ENCODE data around the gene CERS1.

The CERS1 gene

DNA sequence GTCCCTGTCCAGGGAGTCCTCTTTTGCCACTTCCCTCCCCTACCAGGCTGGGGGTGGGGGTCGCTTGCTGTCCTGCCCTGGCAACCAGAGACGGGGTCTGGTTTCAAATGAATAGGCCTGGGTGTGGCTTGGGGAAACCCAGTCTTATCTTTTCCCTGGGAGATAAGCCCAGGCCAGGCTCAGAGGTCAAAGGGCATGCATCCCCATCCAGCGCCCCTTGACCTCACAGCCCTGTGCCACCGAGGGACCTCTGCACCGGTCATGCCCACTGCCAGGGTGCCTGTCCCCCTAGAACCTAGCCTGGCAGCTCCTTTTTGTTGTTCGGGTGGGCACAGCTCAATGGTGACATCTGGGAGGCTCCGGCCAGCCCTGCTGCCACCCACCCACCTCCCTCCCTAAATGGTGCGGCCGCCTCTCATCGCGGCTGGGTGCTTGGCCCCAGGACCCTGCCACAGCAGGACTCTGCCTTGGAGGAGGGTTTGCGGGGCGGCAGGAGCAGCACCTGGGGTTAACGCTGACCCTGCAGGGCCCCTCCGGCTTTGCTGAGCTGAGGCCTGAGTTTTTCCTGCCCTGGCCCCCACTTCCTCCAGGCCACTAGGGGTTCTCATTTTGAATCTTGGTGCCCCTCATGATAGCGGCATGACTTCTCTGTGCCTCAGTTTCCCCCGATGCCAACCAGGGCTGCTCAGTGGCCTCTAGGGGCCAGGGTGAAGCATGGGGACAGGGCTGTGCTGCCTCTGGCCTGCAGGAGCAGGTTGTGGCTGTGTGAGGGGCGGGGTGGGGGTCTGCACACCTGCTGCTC, 2.9 kb upstream of the CERS1 start:
- no peak for DNase-seq (ENCODE audit: low read depth, low spot score)

DNA sequence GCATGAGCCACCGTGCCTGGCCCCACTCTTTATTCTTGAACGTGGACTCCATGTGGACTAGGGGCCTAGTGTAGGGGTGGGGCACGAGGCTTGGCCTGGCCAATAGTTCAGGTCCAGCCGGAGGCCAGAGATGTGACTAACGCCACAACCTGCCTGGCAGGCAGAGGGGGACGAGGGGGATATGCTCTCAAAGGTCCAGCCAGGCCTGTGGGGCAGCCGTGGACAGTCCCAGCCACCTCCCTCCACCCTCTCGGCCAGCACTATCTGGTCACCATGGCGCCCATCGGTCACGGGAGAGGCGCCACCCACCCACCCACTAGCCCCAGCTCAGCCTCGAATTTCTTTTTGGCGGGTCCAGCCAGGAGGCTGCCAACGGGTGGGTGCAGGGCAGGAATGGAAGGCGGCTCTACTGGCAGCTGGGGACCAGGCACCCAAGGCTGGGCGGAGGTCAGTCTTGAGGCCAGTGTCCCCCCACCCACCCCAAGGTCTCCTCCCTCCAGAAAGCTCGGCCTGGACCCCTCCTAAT, 2.2 kb upstream of the CERS1 start:
- DNase-seq (ENCODE audit: low read depth, low spot score) = no peak

DNA sequence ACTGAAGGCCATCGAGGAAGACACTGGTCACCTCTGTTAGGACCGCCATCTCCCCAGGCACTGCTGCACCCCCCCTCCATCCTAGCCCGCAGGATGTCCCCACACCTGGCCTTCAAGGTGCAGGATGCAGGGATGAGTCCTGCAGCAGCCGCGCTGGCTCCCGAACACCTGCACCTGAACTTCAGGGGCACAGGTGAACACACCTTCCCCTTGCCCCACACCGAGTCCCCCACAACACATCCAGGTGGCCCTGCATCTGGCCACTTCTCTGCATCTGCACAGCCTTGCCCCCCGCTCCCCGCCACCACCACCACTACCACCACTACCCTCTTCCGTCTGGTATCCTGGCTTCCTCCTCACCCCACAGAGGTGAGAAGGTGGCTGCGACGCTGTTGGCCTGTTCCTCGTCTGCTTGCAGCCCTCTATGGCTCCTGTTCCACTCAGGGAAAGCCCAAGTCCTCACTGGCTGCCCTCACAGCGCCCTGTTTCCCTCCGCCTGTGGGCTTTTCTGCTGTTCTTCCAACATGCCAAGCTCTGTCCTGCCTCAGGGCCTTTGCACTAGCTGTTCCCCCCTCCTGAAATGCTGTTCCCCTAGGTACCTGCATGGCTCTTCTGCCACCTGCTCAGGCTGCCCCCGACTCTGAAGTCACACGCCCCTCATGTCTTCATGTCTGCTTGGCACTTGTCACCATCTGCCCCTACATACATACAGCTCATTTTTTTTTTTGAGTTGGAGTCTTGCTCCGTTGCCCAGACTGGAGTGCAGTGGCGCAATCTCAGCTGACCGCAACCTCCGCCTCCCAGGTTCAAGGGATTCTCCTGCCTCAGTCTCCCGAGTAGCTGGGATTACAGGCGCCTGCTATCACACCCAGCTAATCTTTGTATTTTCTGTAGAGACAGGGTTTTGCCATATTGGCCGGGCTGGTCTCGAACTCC, 1.4 kb upstream of the CERS1 start:
- DNase-seq (ENCODE audit: low read depth, low spot score) = no peak

DNA sequence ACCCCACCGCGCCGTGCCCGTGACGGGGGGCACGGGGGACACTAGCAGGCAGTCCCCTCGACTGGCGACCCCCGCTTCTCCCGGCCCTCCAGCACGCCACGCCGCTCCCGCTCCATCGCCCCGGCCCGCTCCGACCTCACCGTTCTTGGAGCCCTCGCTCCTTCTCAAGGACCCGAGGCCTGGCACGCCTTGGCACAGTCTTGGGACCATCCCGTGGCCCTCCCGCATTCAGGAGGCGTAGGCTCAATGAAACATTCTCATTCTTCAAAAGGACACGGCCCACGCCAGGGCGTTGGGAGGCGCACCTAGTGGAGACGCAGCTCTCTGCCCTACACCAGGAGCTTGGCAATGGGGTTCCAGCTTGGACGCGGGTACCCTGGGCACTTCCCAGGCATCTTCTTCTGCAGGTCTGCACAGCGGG, 473 bp upstream of the CERS1 start:
- DNase-seq (ENCODE audit: low read depth, low spot score) = no peak

DNA sequence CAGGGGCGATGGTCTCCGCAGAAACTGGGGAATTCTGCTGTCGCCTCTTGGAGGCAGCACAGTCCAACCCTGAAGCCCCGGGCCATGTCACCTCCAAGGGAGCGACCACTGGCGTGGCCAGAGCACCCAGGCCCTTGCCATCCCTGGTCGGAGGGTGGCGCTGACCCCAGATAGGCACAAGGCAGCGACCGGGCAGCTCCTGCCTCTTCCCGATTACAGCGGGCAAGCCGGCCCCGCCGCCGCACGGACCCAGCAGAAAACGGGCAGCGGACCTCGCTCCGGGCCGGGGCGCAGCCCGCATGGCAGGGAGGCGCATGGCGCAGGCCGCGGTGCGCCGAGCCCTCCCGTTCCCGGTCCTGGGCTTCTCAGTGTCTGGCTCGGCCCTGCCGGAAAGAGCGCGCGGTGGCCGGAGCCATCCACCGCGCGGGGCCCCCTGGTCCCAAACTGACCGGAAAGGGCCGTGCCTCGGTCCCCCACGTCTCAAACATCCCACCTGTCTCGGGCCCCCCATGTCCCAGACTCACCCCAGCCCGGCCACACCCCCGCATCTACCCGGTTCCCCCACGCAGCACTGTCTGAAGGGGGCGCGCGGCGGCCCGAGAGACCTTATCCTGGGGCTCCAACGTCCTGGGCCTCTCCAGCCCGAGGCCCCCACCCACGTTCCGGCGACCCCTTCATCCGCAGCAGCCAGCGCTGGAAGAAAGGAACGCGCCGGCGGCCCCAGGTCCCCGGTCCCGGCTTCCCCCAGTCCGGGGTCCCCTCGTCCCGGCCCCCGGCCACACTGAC, 727 bp downstream of the CERS1 start:
- no peak for DNase-seq (ENCODE audit: low read depth, low spot score)

DNA sequence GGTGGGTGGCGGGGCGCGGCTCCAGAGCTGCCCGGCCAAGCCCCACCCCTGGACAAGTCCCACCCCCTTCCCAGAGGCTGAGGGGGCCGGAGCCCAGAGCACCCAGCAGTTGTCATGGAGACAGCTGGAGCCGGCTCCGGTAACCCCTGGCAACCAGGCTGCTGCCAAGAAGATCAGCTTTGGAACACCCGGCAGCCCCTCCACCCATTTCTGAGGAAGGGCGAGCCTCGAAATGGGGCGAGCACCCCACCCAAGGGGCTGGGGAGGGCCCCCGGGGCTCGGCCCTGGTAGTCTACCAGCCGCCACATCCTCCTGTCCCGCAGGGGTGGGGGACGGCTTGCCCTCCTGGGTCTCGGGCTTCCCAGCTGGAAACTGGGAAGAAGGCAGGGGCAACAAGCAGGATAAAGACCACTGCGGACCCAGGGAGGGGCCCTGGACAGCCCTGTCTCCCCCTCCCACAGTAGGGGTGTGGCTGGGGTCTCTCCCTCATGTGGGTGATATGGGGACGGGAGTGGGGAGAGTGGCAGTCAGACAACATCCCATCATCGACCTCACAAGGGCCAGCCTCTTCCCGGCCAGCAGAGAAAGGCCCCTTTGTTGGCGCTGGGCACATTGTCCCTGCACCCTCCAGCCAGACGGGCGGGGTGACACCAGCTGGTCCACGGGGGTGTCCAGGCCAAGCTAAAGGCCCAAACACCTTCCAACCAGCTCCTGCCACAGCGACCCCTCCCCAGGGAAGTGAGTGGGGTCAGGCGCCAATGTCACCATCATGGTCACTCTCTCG, 1.5 kb downstream of the CERS1 start:
- no peak for DNase-seq (ENCODE audit: low read depth, low spot score)

DNA sequence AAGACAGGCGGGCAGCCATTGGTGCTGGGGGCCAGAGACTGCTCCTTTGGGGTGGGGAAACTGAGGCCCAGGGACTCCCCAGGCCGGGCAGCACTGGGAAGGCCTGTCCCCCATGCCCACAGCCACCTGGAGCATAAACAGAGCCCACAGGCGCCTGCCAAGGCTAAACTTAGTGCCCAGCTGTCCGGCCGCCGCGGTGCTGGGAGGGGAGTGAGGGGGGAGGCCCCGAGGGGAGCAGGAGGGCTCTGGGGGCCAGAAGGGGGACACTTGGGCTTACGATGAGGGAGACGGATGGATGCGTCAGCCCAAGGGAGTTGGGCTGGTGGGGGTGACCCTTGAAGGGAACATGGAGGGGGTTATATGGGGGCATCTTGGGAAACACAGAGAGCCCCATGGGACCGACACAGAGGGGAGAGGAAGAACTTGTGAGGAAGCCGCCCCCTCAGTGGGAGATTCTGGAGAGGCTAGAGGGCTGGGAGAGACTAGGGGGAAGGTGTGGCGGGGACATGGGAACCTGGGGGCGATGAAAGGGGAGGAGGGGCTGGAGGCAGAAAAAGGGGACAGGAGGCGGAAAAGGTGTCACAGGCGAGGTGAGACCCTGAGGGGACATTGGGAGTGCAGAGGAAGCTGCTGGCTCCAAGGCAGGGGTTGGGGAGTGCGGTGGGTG, 2.2 kb downstream of the CERS1 start:
- DNase-seq (ENCODE audit: low read depth, low spot score) = no peak

DNA sequence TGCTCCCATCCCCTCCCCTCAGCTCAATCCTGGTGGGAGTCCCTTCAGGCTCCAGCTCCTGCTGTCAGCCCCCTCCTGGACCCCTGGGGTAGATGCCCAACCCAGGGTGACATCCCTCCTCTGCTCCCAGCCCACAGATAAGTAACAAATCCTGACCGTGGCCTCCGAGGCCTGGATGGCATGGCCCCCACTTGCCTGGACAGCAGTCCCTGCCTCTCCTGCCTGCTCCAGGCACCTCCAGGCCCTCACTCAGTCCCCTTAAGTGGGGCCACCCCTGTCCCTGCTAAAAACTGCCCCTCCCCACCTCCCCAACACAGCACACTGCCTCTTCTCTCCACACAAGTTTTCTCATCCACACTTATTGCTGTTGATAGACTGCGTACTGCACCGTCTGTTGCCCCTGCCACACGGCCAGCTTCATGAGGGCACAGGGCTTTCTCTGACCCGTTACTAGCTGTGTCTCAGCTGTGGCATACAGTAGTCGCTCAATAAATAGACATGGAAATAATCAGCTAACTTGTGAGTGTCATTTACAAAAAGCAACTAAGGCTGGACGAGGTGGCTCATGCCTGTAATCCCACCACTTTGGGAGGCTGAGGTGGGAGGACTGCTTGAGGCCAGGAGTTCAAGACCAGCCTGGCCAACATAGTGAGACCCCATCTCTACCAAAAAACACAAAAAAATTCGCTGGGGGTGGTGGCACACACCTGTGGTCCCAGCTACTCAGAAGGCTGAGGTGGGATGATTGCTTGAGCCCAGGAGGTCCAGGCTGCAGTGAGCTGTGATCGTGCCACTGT, 5.8 kb downstream of the CERS1 start:
- no peak for DNase-seq (ENCODE audit: low read depth, low spot score)

DNA sequence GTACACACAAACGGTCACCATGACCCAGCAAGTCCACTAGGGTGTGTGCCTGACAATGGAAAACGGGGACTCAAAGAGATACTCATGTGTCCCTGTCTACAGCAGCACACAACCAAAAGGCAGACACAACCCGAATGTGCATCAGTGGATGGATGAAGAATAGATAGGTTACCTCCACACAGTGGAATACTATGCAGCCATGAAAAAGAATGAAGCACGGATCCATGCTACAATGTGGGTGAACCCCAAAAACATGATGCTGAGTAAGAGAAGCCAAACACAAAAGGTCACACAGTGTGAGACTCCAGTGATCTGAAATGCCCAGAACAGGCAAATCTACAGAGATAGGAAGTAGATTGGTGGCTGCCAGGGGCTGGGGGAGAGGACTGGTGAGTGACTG, 9.0 kb downstream of the CERS1 start:
- no peak for DNase-seq (ENCODE audit: low read depth, low spot score)

DNA sequence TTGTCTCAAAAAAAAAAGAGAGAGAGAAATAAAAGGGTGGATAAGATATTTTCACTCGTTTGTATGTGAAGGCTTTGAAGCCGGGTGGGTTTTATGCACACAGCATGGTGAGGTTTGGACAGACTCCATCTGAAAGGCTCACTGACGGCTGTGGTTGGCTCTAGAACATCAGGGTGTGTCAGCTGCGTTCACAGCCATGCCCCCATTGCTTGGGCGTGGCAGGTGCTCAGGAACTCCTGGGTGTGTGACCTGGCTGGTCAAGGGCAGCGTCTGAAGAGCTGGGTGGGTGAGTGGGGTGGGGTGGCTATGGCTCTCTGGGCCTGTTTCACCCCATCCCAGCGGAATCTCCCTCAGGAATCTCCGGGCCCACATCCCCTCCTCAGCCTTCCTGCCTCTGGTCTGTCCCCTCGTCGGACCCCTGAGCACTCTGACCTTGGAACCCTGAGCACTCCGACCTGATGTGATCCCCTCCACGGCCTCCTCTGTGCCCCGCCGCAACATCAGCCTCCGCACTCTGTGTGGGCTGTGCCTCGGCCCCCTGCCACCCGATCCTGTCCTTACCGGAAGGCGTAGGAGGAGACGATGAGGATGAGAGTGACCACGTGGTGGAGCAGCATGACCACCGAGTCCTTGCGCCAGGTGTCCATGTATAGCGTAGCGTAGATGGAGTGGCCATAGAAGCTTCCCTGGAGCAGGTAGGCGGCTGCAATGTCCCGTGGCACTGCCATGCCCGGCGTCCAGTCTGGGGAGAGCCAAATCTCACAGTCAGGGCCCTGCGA, 12.2 kb downstream of the CERS1 start:
- DNase-seq (ENCODE audit: low read depth, low spot score) = no peak

DNA sequence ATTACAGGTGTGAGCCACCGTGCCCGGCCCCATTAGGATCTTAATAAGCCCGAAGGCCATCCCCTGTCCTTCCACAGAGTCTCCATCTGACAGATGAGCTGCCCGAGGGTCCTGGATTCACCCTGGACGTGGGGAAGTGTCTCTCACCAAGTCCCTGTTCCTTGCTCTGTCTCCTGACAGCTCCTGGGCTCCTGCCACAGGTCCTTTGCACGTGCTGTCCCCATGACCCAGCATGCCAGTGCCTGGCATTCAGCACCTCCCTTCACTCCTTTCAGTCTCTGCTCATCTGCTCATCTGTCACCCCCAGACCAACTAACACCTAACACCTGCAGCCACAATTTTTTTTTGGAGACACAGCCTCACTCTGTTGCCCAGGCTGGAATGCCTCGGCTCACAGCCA, 14.5 kb downstream of the CERS1 start:
- DNase-seq (ENCODE audit: low read depth, low spot score) = no peak

DNA sequence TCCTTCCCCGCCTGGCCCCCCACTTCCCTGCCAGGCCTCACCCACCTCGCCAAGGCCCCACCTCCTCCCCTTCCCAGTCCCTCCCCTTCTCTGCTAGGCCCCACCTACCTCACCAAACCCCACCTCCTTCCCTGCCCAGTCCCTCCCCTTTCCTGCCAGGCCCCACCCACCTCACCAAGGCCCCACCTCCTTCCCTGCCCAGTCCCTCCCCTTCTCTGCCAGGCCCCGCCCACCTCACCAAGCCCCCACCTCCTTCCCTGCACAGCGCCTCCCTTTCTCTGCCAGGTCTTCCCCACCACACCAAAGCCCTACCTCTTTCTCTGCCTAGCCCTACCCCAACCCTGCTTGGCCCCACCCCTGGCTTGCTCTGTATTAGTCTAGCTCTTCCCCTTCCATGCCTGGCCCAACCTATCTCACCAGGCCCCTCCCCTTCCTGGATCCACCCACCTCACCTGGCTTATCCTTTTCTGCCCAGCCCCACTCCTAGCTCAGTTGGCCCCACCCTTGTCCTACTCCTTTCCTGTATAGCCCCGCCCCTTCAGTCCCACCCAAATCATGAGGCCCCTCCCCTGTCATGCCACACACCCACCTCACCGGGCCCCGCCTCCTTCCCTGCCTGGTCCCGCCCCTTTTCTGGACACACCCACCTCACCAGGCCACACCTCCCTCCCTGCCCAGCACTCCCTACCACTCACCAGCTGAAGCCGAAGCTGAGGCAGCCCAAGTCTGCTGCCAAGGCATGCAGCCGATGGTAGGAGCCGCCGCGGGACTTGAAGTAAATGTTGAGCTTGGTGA, 16.2 kb downstream of the CERS1 start:
- DNase-seq (ENCODE audit: low read depth, low spot score) = no peak

DNA sequence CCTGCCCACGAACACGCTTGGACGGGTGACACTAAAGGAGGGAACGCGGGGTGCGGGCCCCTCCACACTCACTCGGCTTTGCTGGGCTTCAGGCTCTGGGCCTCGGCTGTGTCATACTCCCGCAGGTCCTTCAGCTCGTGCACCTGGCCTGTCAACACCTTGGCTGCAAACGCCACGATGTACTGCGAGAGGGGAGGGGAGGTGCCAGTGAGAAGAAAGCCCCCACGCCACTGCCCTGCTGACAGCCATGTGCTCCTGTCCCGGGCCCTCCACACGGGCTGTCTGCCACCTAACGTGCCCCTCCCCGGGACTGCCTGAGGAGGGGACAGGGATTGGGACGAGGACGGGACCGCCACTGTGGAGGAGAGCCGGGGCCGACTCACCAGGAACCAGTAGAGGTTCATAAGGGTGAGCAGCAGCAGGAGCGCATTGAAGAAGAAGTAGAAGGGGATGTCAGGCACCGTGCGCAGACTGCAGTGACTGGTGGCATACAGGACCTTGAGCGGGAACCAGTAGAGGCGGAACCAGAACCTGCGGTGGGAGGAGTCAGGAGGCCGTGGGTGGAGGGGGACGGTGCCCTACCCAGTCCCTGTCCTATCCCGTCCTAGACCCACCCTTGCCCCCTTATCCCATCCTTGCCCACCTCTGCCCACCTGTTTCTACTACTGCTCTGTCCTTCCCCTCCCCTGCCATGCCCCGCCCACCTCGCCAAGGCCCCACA, 16.9 kb downstream of the CERS1 start:
- DNase-seq (ENCODE audit: low read depth, low spot score) = no peak

DNA sequence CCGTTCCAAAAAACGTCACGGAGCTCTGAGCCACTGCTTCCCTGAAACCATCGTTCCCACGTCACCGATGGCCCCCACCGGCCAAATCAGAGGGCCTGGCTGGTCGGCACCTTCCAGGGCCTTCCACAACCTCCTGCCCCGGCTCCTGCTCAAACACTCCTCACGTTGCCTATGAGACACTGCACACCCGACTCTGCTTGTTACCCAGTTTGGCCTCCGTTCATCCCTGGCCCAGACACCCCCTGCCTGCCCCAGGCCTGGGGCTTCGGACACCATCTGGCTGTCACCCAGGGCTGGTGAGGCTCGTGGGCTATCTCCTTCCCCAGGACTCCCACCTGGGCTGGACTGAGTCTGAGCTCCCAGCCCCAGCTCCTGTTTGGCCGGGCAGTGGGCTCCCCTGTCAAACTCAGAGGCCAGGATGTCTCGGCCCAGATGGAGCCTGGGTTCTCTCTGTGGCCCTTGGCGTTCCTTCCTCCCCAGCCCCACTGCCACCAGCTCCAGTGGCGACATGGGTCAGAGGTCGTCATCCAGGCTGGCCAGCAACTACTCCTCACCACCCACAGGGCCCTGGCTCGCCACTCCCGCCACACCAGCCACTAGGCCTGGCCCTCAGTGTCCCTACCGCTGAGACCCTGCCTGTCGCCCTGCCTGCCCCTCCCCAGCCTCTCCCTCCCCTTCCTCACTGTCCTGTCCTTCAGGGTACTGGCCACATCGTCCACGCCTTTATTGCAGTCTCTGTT, 17.7 kb downstream of the CERS1 start:
- no peak for DNase-seq (ENCODE audit: low read depth, low spot score)

DNA sequence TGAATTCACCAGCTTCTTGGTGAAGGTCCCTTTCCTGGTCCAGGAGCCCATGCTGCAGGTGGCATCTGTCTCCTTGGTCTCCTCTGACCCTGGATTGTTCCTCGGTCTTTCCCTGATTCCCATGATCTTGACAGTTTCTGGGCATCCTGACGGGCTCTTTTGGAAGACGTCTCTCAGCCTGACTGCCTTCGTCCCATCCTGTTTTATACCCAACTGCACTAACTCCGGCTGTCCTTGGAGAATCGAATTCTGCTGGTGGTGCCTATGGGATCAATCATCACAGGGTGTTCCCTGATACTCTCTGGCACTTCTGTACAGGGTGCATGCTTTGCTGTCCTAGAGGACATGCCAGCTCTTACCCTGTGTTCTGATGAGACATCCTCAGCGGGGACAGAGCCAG, 19.1 kb downstream of the CERS1 start:
- no peak for DNase-seq (ENCODE audit: low read depth, low spot score)

DNA sequence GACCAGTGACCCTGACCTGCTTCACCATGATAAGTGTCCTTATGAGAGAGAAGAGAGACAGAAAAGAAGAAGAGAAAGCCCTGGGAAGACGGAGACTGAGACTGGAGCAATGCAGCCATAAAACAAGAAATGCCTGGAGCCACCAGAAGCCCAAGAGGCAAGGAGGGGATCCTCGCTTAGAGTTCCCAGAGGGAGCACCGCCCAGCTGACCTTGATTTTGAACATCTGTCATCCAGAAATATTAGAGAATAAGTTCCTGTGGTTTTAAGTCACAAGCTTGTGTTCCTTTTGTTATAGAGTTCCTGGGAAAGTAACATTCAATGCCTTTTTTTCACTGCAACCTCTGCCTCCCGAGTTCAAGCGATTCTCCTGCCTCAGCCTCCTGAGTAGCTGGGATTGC, 20.2 kb downstream of the CERS1 start:
- DNase-seq (ENCODE audit: low read depth, low spot score) = no peak

DNA sequence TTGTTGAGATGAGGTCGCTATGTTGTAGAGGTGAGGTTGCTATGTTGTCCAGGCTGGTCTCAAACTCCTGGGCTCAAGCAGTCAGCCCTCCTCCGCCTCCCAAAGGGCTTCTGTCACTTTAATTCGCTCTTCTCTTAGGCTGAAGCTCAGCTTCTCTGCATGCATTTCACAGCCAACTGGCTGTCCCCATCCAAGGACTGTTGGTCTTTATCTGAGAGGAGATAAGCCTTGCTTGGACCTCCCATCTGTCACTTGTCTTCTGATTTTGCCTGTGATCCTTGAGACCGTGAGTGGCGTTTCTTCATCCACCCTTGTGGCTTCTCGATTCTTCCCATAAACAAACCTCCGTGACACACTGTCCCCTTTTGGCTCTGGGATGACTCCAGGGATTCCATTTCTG, 24.4 kb downstream of the CERS1 start:
- DNase-seq (ENCODE audit: low read depth, low spot score) = no peak
